Measurements from ENCODE around the gene MATR3. TPM values are rescaled to one million over a fixed set of nuclear protein-coding genes. Genes with fewer than 3 reads are reported as not detected.

Gene MATR3
- total and polyA plus RNA-seq, 10 of the 15 experiments (the other 5 are each of a cell fraction or from before 2014, with no cell fraction given), result 134 to 401 (median 221) TPM

GRCh38 chr5:139376364-139376763, 82.8 kb downstream of the MATR3 start:
- H3K4me3 ChIP-seq, result no peak overlapping the region
- no TSS peak for BruUV-seq (replicated peaks)
- H3K9me3 ChIP-seq (replicated peaks; ENCODE audit: control insufficient read depth, insufficient read depth, low read length), result no peaks in the 10 kb centered on the region
- no peaks in the 10 kb centered on the region for H3K4me1 ChIP-seq (ENCODE audit: control insufficient read depth, insufficient read depth, low read length)
- ChIA-PET POLR2A (no interaction called here), CTCF (no interaction called here), SMC1A (ENCODE audit: uncharacterized antibody, unreplicated experiment) (no interaction called here), RAD21 (ENCODE audit: unreplicated experiment) (no interaction called here)
- no peak overlapping the region for H3K27ac ChIP-seq (ENCODE audit: control insufficient read depth, insufficient read depth)
- peaks cover 0 to 3% of the 10 kb centered on the region in 2 experiments; a peak in 1 of 4 replicates for H3K36me3 ChIP-seq (ENCODE audit: control insufficient read depth in 2 of 2, insufficient read depth in 2 of 2, low read length in 1 of 2)
- intact Hi-C loops (cut with micrococcal nuclease; ENCODE audit: unreplicated experiment), result no loop called here
- no peak overlapping the region for H3K4me2 ChIP-seq (ENCODE audit: control insufficient read depth, insufficient read depth)
- no peaks in the 10 kb centered on the region for H3K27me3 ChIP-seq (replicated peaks in 1 of 2; ENCODE audit: control insufficient read depth in 2 of 2, insufficient read depth in 2 of 2, low read length in 1 of 2)
- H3K79me2 ChIP-seq (ENCODE audit: control insufficient read depth, insufficient read depth, low read length), result no peaks in the 10 kb centered on the region
- no peaks in the 10 kb centered on the region for H4K20me1 ChIP-seq (ENCODE audit: control insufficient read depth, insufficient read depth)
- no peak overlapping the region for H2AFZ ChIP-seq (ENCODE audit: control insufficient read depth, low read depth, low read length)
- TF ChIP-seq POLR2A (IDR thresholded peaks at IDR 0.05; ENCODE audit: low read depth, low read length) (no peak), ETV6 (conservative IDR thresholded peaks at IDR 0.05 in 1 of 2, IDR thresholded peaks at IDR 0.05 in 1 of 2; ENCODE audit: borderline replicate concordance in 1 of 2, low read depth in 1 of 2) (no peak), FOS (IDR thresholded peaks at IDR 0.05; ENCODE audit: borderline replicate concordance, extremely low read depth, insufficient read length) (no peak), ELK1 (IDR thresholded peaks at IDR 0.05; ENCODE audit: low read depth, low read length) (no peak), BACH1 (IDR thresholded peaks at IDR 0.05; ENCODE audit: borderline replicate concordance) (no peak), MEF2B (IDR thresholded peaks at IDR 0.05; ENCODE audit: partially characterized antibody, poor library complexity, severe bottlenecking) (no peak), TBL1XR1 (IDR thresholded peaks at IDR 0.05; ENCODE audit: low read depth, low read length) (no peak), BCL11A (IDR thresholded peaks at IDR 0.05; ENCODE audit: low read depth, low read length) (no peak), SMARCA5 (IDR thresholded peaks at IDR 0.05) (no peak), POU2F2 (IDR thresholded peaks at IDR 0.05; ENCODE audit: borderline replicate concordance, low read depth, low read length) (no peak), MAX (IDR thresholded peaks at IDR 0.05; ENCODE audit: low read depth, low read length) (no peak), LARP7 (IDR thresholded peaks at IDR 0.05) (no peak), SRF (IDR thresholded peaks at IDR 0.05; ENCODE audit: low read depth in 2 of 2, low read length in 2 of 2) (no peak), KDM1A (IDR thresholded peaks at IDR 0.05; ENCODE audit: borderline replicate concordance) (no peak), ZNF24 (IDR thresholded peaks at IDR 0.05) (no peak), ZBTB40 (IDR thresholded peaks at IDR 0.05; ENCODE audit: borderline replicate concordance) (no peak), JUNB (IDR thresholded peaks at IDR 0.05) (no peak), EZH2 (IDR thresholded peaks at IDR 0.05; ENCODE audit: borderline replicate concordance, control insufficient read depth, low read depth, low read length) (no peak)
- no peak for ATAC-seq
- 86% methylated on average over 7 of the region's 7 CpGs for WGBS (ENCODE audit: insufficient coverage, insufficient replicate concordance, low lambda C conversion rate, missing lambda C conversion rate)
- no peak for FAIRE-seq
- DNase-seq (ENCODE audit: low read depth, low spot score), result no peak
- no peak overlapping the region for H3K9ac ChIP-seq (ENCODE audit: control insufficient read depth, insufficient read depth, low read length)
- in situ Hi-C loops (cut with MboI), result no loop called here
